H1 (cell line): ENCODE results near the gene ASCC1. TPM values are rescaled to one million over a fixed set of nuclear protein-coding genes. Genes with fewer than 3 reads are reported as not detected.

ENCODE experiments used
- CTCF ChIA-PET: fragments of 300-600 bp; sonication (Branson Sonifier 250); formaldehyde crosslinking; loops from one replicate; lab custom pipeline; 2021; ENCODE audit not compliant: partially characterized antibody; lab: Charles Lee
- POLR2A ChIA-PET: fragments of 300-600 bp; sonication (Branson Sonifier 250); formaldehyde crosslinking; loops from one replicate; lab custom pipeline; 2021; ENCODE audit warnings: inconsistent platforms; ENCODE audit not compliant: partially characterized antibody; lab: Charles Lee
- DNase-seq, 2 experiments: peaks; one replicate each; pipeline versions ENCODE4 v3.0.0 to v3.0.0-alpha.2; 2010 to 2022; ENCODE audit warnings: low spot score in 2 of 2, low read depth in 1 of 2, mixed read lengths in 1 of 2
- FAIRE-seq: peaks from 2 replicates; lab custom pipeline; 2011; peaks lifted over from hg19 to GRCh38; lab: Jason Lieb, UNC
- H2AFZ ChIP-seq: 2 replicates; pipeline ENCODE4 v1.8.1; 2012; ENCODE audit warnings: low read length, inconsistent platforms
- H2AK5ac ChIP-seq: 2 replicates; pipeline ENCODE4 v1.6.1; 2013; ENCODE audit warnings: low read depth, low read length
- H2BK120ac ChIP-seq: replicated peaks from 2 replicates; pipeline ENCODE3; 2013; ENCODE audit warnings: low read depth, low read length, inconsistent platforms
- H2BK12ac ChIP-seq: 2 replicates; pipeline ENCODE4 v1.6.1; 2013; ENCODE audit warnings: low read depth, low read length
- H2BK15ac ChIP-seq: 2 replicates; pipeline ENCODE4 v1.6.1; 2013; ENCODE audit warnings: low read length
- H2BK20ac ChIP-seq: 2 replicates; pipeline ENCODE4 v1.6.1; 2013; ENCODE audit warnings: low read length
- H2BK5ac ChIP-seq: 2 replicates; pipeline ENCODE4 v1.6.1; 2013; ENCODE audit warnings: low read depth, low read length
- H3K14ac ChIP-seq: 2 replicates; pipeline ENCODE4 v1.6.1; 2013; ENCODE audit warnings: inconsistent platforms; ENCODE audit not compliant: insufficient read length
- H3K18ac ChIP-seq: 2 replicates; pipeline ENCODE4 v1.6.1; 2013; ENCODE audit warnings: low read length; ENCODE audit errors: extremely low read depth
- H3K23ac ChIP-seq: 2 replicates; pipeline ENCODE4 v1.6.1; 2013; ENCODE audit warnings: inconsistent platforms; ENCODE audit not compliant: insufficient read length
- H3K23me2 ChIP-seq: 2 replicates; pipeline ENCODE4 v1.6.1; 2013; ENCODE audit warnings: low read depth, low read length
- H3K27ac ChIP-seq: 2 replicates; pipeline ENCODE4 v1.6.1; 2011; ENCODE audit warnings: low read depth, low read length, inconsistent platforms
- H3K27me3 ChIP-seq, 4 experiments: replicated peaks in 1 of 4; 1 replicate in 1 of 4; 2 replicates in 3 of 4; pipeline versions ENCODE4 v1.6.1 to v1.8.1; 2011 to 2013; ENCODE audit warnings: low read length in 3 of 4, mild to moderate bottlenecking in 3 of 4, inconsistent platforms in 2 of 4, mixed read lengths in 2 of 4, moderate library complexity in 1 of 4; ENCODE audit not compliant: control insufficient read depth in 3 of 4, insufficient read depth in 3 of 4; ENCODE audit errors: extremely low read depth in 1 of 4
- H3K36me3 ChIP-seq, 4 experiments: 2 replicates each; pipeline versions ENCODE4 v1.6.1 to v1.8.1; 2011 to 2013; ENCODE audit warnings: mild to moderate bottlenecking in 4 of 4, low read length in 3 of 4, moderate library complexity in 2 of 4, control low read depth in 1 of 4, inconsistent platforms in 1 of 4; ENCODE audit not compliant: insufficient read depth in 4 of 4, control insufficient read depth in 2 of 4
- H3K4ac ChIP-seq: replicated peaks from 2 replicates; pipeline ENCODE3; 2013; ENCODE audit warnings: low read length, low read depth, mixed read lengths, inconsistent platforms; ENCODE audit not compliant: insufficient read length
- H3K4me1 ChIP-seq, 4 experiments: replicated peaks in 1 of 4; 1 replicate in 1 of 4; 2 replicates in 3 of 4; pipeline versions ENCODE4 v1.6.1 to v1.8.1; 2011 to 2013; ENCODE audit warnings: low read length in 3 of 4, inconsistent platforms in 2 of 4, mixed read lengths in 1 of 4; ENCODE audit not compliant: insufficient read depth in 4 of 4, control insufficient read depth in 3 of 4
- H3K4me2 ChIP-seq, 2 experiments: 2 replicates each; pipeline versions ENCODE4 v1.6.1 to v1.8.1; 2011 to 2013; ENCODE audit warnings: low read depth in 2 of 2, low read length in 2 of 2, control low read depth in 1 of 2, inconsistent platforms in 1 of 2, mild to moderate bottlenecking in 1 of 2; ENCODE audit not compliant: insufficient read depth in 1 of 2
- H3K4me3 ChIP-seq, 4 experiments: fragments of 200-600, 300-600 bp in 1 of 4; sonication (generic), shearing (Covaris generic), sonication (Bioruptor Twin) in 1 of 4; 2 replicates each; pipeline versions ENCODE4 v1.5.1 to v1.8.1; 2011 to 2016; ENCODE audit warnings: low read length in 4 of 4, low read depth in 3 of 4, control low read depth in 2 of 4, inconsistent platforms in 2 of 4, mild to moderate bottlenecking in 2 of 4, mixed read lengths in 1 of 4, moderate library complexity in 1 of 4; ENCODE audit not compliant: insufficient read depth in 2 of 4; ENCODE audit errors: extremely low read depth in 1 of 4
- H3K56ac ChIP-seq: replicated peaks from 2 replicates; pipeline ENCODE3; 2013; ENCODE audit warnings: low read depth, mild to moderate bottlenecking, mixed read lengths, low read length, inconsistent platforms; ENCODE audit not compliant: insufficient read length
- H3K79me1 ChIP-seq: 2 replicates; pipeline ENCODE4 v1.6.1; 2013; ENCODE audit warnings: low read depth, low read length, control low read depth
- H3K79me2 ChIP-seq, 2 experiments: 2 replicates each; pipeline versions ENCODE4 v1.6.1 to v1.8.1; 2012 to 2013; ENCODE audit warnings: low read length in 2 of 2, mild to moderate bottlenecking in 2 of 2, inconsistent platforms in 1 of 2; ENCODE audit not compliant: insufficient read depth in 2 of 2, control insufficient read depth in 1 of 2
- H3K9ac ChIP-seq, 4 experiments: replicated peaks in 1 of 4; 1 replicate in 1 of 4; 2 replicates in 3 of 4; pipeline versions ENCODE4 v1.6.1 to v1.8.1; 2011 to 2013; ENCODE audit warnings: low read depth in 3 of 4, low read length in 3 of 4, control low read depth in 2 of 4, mild to moderate bottlenecking in 2 of 4, moderate library complexity in 2 of 4, inconsistent platforms in 1 of 4; ENCODE audit errors: extremely low read depth in 1 of 4
- H3K9me3 ChIP-seq, 2 experiments: 2 replicates each; pipeline versions ENCODE4 v1.6.1 to v1.8.1; 2012 to 2013; ENCODE audit warnings: mild to moderate bottlenecking in 2 of 2, moderate library complexity in 2 of 2, control low read depth in 1 of 2, inconsistent platforms in 1 of 2, low read depth in 1 of 2, low read length in 1 of 2, mixed read lengths in 1 of 2; ENCODE audit not compliant: insufficient read depth in 2 of 2
- H4K20me1 ChIP-seq, 2 experiments: replicated peaks in 1 of 2; 2 replicates each; pipeline versions ENCODE3 to v1.8.1; 2011 to 2013; ENCODE audit warnings: inconsistent platforms in 2 of 2, low read length in 2 of 2, mild to moderate bottlenecking in 1 of 2; ENCODE audit not compliant: insufficient read depth in 2 of 2, control insufficient read depth in 1 of 2
- H4K5ac ChIP-seq: 2 replicates; pipeline ENCODE4 v1.6.1; 2013; ENCODE audit warnings: low read length, low read depth, mixed read lengths, inconsistent platforms; ENCODE audit not compliant: insufficient read length
- H4K8ac ChIP-seq: 2 replicates; pipeline ENCODE4 v1.8.0; 2013; ENCODE audit warnings: mild to moderate bottlenecking, moderate library complexity, low read length, inconsistent platforms; ENCODE audit not compliant: insufficient read depth; ENCODE audit errors: extremely low read depth
- H4K91ac ChIP-seq: replicated peaks from 2 replicates; pipeline ENCODE3; 2013; ENCODE audit warnings: low read length, mixed read lengths, inconsistent platforms; ENCODE audit not compliant: insufficient read length
- EGR1 ChIP-seq: IDR thresholded peaks from 2 replicates; pipeline ENCODE4 v1.6.1; 2011; ENCODE audit warnings: low read depth, low read length, borderline replicate concordance
- EZH2 ChIP-seq: fragments of 200-600 bp; sonication (generic); IDR thresholded peaks from 2 replicates; pipeline ENCODE4 v1.7.1; 2012; ENCODE audit warnings: low read depth, mild to moderate bottlenecking, moderate library complexity, low read length, inconsistent platforms; ENCODE audit not compliant: severe bottlenecking
- FOSL1 ChIP-seq: IDR thresholded peaks from 2 replicates; pipeline ENCODE4 v1.6.1; 2011; ENCODE audit warnings: mild to moderate bottlenecking, low read depth, low read length, moderate library complexity; ENCODE audit not compliant: insufficient read depth
- RBBP5 ChIP-seq: IDR thresholded peaks from 2 replicates; pipeline ENCODE4 v1.7.1; 2012; ENCODE audit warnings: low read depth, mild to moderate bottlenecking, inconsistent platforms, low read length, moderate library complexity, borderline replicate concordance
- RNF2 ChIP-seq: fragments of 200-900, 300-1000 bp; sonication (generic); IDR thresholded peaks from 2 replicates; pipeline ENCODE4 v1.7.1; 2016; ENCODE audit warnings: borderline replicate concordance, low read depth, mild to moderate bottlenecking, antibody characterized with exemption, low read length; ENCODE audit not compliant: poor library complexity, severe bottlenecking; ENCODE audit errors: missing control alignments
- WGBS, 2 experiments: shearing (Covaris generic) in 1 of 2; methylation state at CpG; one replicate each; pipeline versions ENCODE4 v1.1.6 to v1.1.7; 2013 to 2015; ENCODE audit warnings: low lambda C conversion rate in 2 of 2, mixed read lengths in 2 of 2, inconsistent platforms in 1 of 2, low coverage in 1 of 2, missing lambda C conversion rate in 1 of 2; ENCODE audit not compliant: insufficient replicate concordance in 2 of 2, insufficient coverage in 1 of 2, insufficient read length in 1 of 2; ENCODE audit errors: extremely low coverage in 1 of 2, missing lambda C conversion rate in 1 of 2; 5-methylcytosine and 5-hydroxymethylcytosine counted together
- polyA plus RNA-seq, 7 experiments: library from polyadenylated mRNA; depleted of rRNA in 3 of 7; stranded (reverse) in 5 of 7; unstranded in 2 of 7; fragments of >200 nt in 5 of 7; fragments of 200-250 nt in 2 of 7; gene quantifications; 1 replicate in 5 of 7; 2 replicates in 1 of 7; 4 replicates in 1 of 7; pipeline versions ENCODE4 v1.2.1 to v1.2.3, GENCODE V29; 2011 to 2013; ENCODE audit warnings: missing spikeins in 2 of 7, mixed read lengths in 2 of 7
- total RNA-seq: library from RNA; stranded (reverse); fragmentation: NEBNext Ultra II Directional; extraction: Animal tissue kit (Norgen Biotek cat#: 25700); gene quantifications from 2 replicates; pipeline ENCODE4 v1.2.1, GENCODE V29; 2021
- TF ChIP-seq, protein P1 (sequence below), 3 experiments: IDR thresholded peaks; 1 replicate in 2 of 3; 2 replicates in 1 of 3; pipeline versions ENCODE4 v1.5.1 to v1.6.1; 2011; ENCODE audit warnings: low read length in 3 of 3, mild to moderate bottlenecking in 3 of 3, inconsistent platforms in 2 of 3, low read depth in 1 of 3, moderate library complexity in 1 of 3; ENCODE audit not compliant: insufficient read depth in 1 of 3; ENCODE audit errors: control extremely low read depth in 1 of 3

Gene ASCC1
- total and polyA plus RNA-seq, 2 of the 8 experiments (the other 6 are each of a cell fraction or from before 2014, with no cell fraction given): 25.6 to 35.8 TPM

DNA sequence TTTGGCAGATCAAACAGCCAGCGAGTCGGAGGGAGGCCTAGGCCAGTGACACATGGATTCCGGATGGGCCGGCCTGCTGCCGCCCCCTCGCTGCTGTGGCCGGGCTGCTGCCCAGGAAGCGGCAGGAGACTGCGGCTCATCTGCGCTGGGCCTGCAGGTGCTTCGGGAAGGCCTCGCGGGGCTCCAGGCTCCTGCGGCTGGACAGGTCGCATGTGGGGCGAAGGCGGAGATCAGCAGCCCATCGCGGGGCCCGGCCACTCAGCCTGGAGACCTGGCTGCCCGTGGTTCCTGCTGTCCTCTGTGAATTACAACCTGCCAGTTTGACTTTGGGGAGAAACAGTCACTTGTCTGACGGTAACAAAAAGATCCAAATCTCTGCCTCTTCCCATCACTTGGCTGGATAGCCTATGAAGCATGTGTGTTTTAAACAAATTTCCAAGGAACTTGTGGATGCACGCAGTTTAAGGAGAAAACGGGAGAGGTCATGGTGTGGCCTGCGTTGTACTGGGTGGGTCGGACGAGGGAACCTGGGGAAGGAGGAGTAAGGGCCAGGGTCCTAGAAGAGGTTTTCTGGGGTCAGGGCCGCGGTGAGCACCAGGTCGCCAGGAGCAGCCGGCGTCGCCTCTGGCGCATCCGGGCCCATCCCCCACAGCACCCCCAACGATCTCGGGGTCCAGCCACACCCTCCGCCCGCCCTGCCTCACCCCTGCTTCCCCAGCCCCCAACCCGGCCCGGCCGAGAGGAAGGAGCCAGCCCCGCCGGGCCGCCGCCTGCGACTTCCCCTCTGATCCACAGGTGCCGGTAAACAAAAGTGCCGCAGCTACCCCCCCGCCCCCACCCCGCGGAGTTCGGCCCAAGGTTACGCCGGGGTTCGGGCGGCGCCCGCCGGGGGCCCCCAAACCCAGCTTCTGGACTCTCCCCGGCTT lies 129.3 kb downstream of the ASCC1 start:
- no peak overlapping the region; the same call in 1 of the 2 replicates for H3K18ac ChIP-seq
- H3K23me2 ChIP-seq: peaks cover 8% of the 10 kb centered on the region; the same call in 1 of the 2 replicates
- peaks cover 3 to 22% (median 11%) of the 10 kb centered on the region in 4 experiments for H3K4me1 ChIP-seq
- H4K91ac ChIP-seq: no peak overlapping the region
- no peak overlapping the region for H2BK20ac ChIP-seq
- H3K56ac ChIP-seq: no peak overlapping the region
- no peak overlapping the region for H3K23ac ChIP-seq
- FAIRE-seq: no peak
- 0 out of 2 replicates have a peak overlapping the region, but pooled peaks have one; percentile 19 for H2AFZ ChIP-seq
- H3K4ac ChIP-seq: no peak overlapping the region
- H3K9me3 ChIP-seq: no peaks in the 10 kb centered on the region
- H3K4me2 ChIP-seq: peak overlapping the region; percentile 76 to 82
- no peaks in the 10 kb centered on the region for H3K79me2 ChIP-seq
- H4K5ac ChIP-seq: no peak overlapping the region
- H3K27ac ChIP-seq: no peak overlapping the region
- peak overlapping the region; percentile 82; the same call in 1 of the 2 replicates for H2BK15ac ChIP-seq
- POLR2A ChIA-PET: interaction anchor here (0.8 to 2.5 kb wide), 6 partner anchors 9 to 267 kb away, joined by 3 to 13 read pairs (median 3); partner anchors contain the start of gene DDIT4
- no peak overlapping the region for H2BK120ac ChIP-seq
- H2BK12ac ChIP-seq: no peak overlapping the region
- DNase-seq: peak; percentile 29 to 69
- no peaks in the 10 kb centered on the region; a peak in 1 of 8 replicates for H3K36me3 ChIP-seq
- H4K20me1 ChIP-seq: no peaks in the 10 kb centered on the region
- peaks cover 19 to 50% (median 45%) of the 10 kb centered on the region in 4 experiments for H3K27me3 ChIP-seq
- no peak overlapping the region for H3K14ac ChIP-seq
- H4K8ac ChIP-seq: no peak overlapping the region; the same call in 1 of the 2 replicates
- H2BK5ac ChIP-seq: no peak overlapping the region
- no peak overlapping the region for H2AK5ac ChIP-seq
- 8% methylated on average over 39 of the region's 61 CpGs; no CpG with 5 or more reads in 1 of the 2 experiments for WGBS, 2 experiments
- no peak overlapping the region for H3K9ac ChIP-seq
- CTCF ChIA-PET: interaction anchor here (0.6 to 3.0 kb wide), 4 partner anchors 10 to 38 kb away, joined by 3 to 11 read pairs (median 6); no protein-coding TSS in a partner anchor
- H3K79me1 ChIP-seq: no peaks in the 10 kb centered on the region
- peak overlapping the region; percentile 49 to 60 (median 54) for H3K4me3 ChIP-seq
- TF ChIP-seq, protein P1, sequence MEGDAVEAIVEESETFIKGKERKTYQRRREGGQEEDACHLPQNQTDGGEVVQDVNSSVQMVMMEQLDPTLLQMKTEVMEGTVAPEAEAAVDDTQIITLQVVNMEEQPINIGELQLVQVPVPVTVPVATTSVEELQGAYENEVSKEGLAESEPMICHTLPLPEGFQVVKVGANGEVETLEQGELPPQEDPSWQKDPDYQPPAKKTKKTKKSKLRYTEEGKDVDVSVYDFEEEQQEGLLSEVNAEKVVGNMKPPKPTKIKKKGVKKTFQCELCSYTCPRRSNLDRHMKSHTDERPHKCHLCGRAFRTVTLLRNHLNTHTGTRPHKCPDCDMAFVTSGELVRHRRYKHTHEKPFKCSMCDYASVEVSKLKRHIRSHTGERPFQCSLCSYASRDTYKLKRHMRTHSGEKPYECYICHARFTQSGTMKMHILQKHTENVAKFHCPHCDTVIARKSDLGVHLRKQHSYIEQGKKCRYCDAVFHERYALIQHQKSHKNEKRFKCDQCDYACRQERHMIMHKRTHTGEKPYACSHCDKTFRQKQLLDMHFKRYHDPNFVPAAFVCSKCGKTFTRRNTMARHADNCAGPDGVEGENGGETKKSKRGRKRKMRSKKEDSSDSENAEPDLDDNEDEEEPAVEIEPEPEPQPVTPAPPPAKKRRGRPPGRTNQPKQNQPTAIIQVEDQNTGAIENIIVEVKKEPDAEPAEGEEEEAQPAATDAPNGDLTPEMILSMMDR (IDR thresholded peaks at IDR 0.05; ENCODE audit: control extremely low read depth in 1 of 3, insufficient read depth in 1 of 3, low read depth in 1 of 3, low read length in 3 of 3): peak; percentile 41 to 50 (median 43); a peak in 3 of 4 replicates
- TF ChIP-seq FOSL1 (no peak), RBBP5 (peak; percentile 54; the same call in 1 of the 2 replicates), RNF2 (peak; percentile 12), EGR1 (peak; percentile 54; the same call in 1 of the 2 replicates), EZH2 (peak; percentile 71)
